Endodermal cell (in vitro differentiated cells): Measurements from ENCODE around the gene SPACDR. TPM values are rescaled to one million over a fixed set of nuclear protein-coding genes. Genes with fewer than 3 reads are reported as not detected.

Experiments used
- DNase-seq: peaks from one replicate; pipeline ENCODE4 v3.0.0-alpha.2; 2017
- H3K27ac ChIP-seq: 2 replicates; pipeline ENCODE4 v1.5.1; 2013; ENCODE audit warnings: mild to moderate bottlenecking, low read depth, low read length, moderate library complexity
- H3K27me3 ChIP-seq: 2 replicates; pipeline ENCODE4 v1.6.1; 2013; ENCODE audit warnings: mild to moderate bottlenecking, low read length, moderate library complexity; ENCODE audit not compliant: insufficient read depth, control insufficient read depth, poor library complexity, severe bottlenecking
- H3K36me3 ChIP-seq: 2 replicates; pipeline ENCODE4 v1.7.0; 2013; ENCODE audit warnings: mild to moderate bottlenecking, low read length, moderate library complexity; ENCODE audit not compliant: control insufficient read depth, insufficient read depth
- H3K4me1 ChIP-seq: one replicate; pipeline ENCODE4 v1.7.0; 2013; ENCODE audit warnings: low read length; ENCODE audit not compliant: control insufficient read depth, insufficient read depth
- H3K4me3 ChIP-seq: 2 replicates; pipeline ENCODE4 v1.5.1; 2013; ENCODE audit warnings: mild to moderate bottlenecking, low read length, moderate library complexity
- H3K9ac ChIP-seq: 2 replicates; pipeline ENCODE4 v1.6.1; 2013; ENCODE audit warnings: mild to moderate bottlenecking, low read length, moderate library complexity; ENCODE audit not compliant: poor library complexity, severe bottlenecking; ENCODE audit errors: extremely low read depth
- H3K9me3 ChIP-seq: 2 replicates; pipeline ENCODE4 v1.6.1; 2013; ENCODE audit warnings: mild to moderate bottlenecking, low read length, moderate library complexity; ENCODE audit not compliant: control insufficient read depth
- H3K27ac Mint-ChIP-seq: 2 replicates; pipeline ENCODE4 v1.8.0; 2020; ENCODE audit warnings: mixed read lengths
- H3K27me3 Mint-ChIP-seq: 2 replicates; pipeline ENCODE4 v1.8.0; 2021; ENCODE audit warnings: mild to moderate bottlenecking, mixed read lengths; ENCODE audit not compliant: insufficient read depth
- H3K36me3 Mint-ChIP-seq: 2 replicates; pipeline ENCODE4 v1.8.0; 2020; ENCODE audit warnings: low read depth, mixed read lengths
- H3K4me1 Mint-ChIP-seq: 2 replicates; pipeline ENCODE4 v1.8.0; 2020; ENCODE audit warnings: mixed read lengths
- H3K4me3 Mint-ChIP-seq: 2 replicates; pipeline ENCODE4 v1.8.0; 2020; ENCODE audit warnings: mild to moderate bottlenecking, moderate library complexity, mixed read lengths
- H3K9me3 Mint-ChIP-seq: 2 replicates; pipeline ENCODE4 v1.8.0; 2020; ENCODE audit warnings: mild to moderate bottlenecking, mixed read lengths
- CTCF ChIP-seq: fragments of 200-600 bp; sonication (generic); conservative IDR thresholded peaks from 2 replicates; pipeline ENCODE4 v1.5.0; 2021; ENCODE audit warnings: antibody characterized with exemption, mild to moderate bottlenecking
- WGBS, 2 experiments: methylation state at CpG; one replicate each; pipeline versions ENCODE4 v1.1.5 to v1.1.7; 2013; ENCODE audit warnings: missing lambda C conversion rate in 2 of 2, mixed read lengths in 1 of 2; ENCODE audit not compliant: insufficient coverage in 1 of 2, insufficient read length in 1 of 2; 5-methylcytosine and 5-hydroxymethylcytosine counted together
- total RNA-seq, 2 donors: library from RNA; stranded (reverse); fragmentation: NEBNext Ultra II Directional in 1 of 2; extraction: Animal tissue kit (Norgen Biotek cat#: 25700) in 1 of 2; gene quantifications; 2 replicates in 1 of 2; 3 replicates in 1 of 2; pipeline ENCODE4 v1.2.1, GENCODE V29; 2021

SPACDR gene
- total RNA-seq, 2 donors from 2014 or later: 1.3 to 1.5 TPM

GRCh38 chr7:100428967-100429636 is 35.0 kb downstream of the SPACDR start:
- peaks cover 7% of the 10 kb centered on the region for H3K9me3 Mint-ChIP-seq
- H3K27ac ChIP-seq: peak overlapping the region; percentile 100
- peak; percentile 100 for DNase-seq
- peak; percentile 33 for TF ChIP-seq CTCF
- H3K9me3 ChIP-seq: no peaks in the 10 kb centered on the region
- H3K27me3 ChIP-seq: no peaks in the 10 kb centered on the region
- H3K4me3 ChIP-seq: peak overlapping the region; percentile 97
- H3K4me1 Mint-ChIP-seq: peaks cover 31% of the 10 kb centered on the region
- peak overlapping the region; percentile 94 for H3K9ac ChIP-seq
- peaks cover 16% of the 10 kb centered on the region for H3K27me3 Mint-ChIP-seq
- peak overlapping the region; percentile 89 for H3K4me3 Mint-ChIP-seq
- peaks cover 28% of the 10 kb centered on the region for H3K36me3 Mint-ChIP-seq
- 0% methylated on average over 15 to 40 of the region's 40 CpGs for WGBS, 2 experiments
- peaks cover 33% of the 10 kb centered on the region for H3K36me3 ChIP-seq
- peak overlapping the region; percentile 100 for H3K27ac Mint-ChIP-seq
- H3K4me1 ChIP-seq: peaks cover 24% of the 10 kb centered on the region

GRCh38 chr7:100428199-100428966 is 35.7 kb downstream of the SPACDR start, which contains the start of gene ZCWPW1:
ZCWPW1 (minus strand) TSS chr7:100428703; CDS start chr7:100420649, 8,054 bp downstream.
- peaks cover 24% of the 10 kb centered on the region for H3K4me1 Mint-ChIP-seq
- H3K27me3 Mint-ChIP-seq: peaks cover 16% of the 10 kb centered on the region
- H3K36me3 Mint-ChIP-seq: peaks cover 21% of the 10 kb centered on the region
- peak; percentile 97 for DNase-seq
- peak within 1 kb of the TSS; percentile 94 for H3K9ac ChIP-seq
- peak within 1 kb of the TSS; percentile 97 for H3K4me3 ChIP-seq
- H3K27me3 ChIP-seq: no peaks in the 10 kb centered on the region
- H3K36me3 ChIP-seq: peaks cover 26% of the 10 kb centered on the region
- peaks cover 18% of the 10 kb centered on the region for H3K4me1 ChIP-seq
- peak within 1 kb of the TSS; percentile 100 for H3K27ac Mint-ChIP-seq
- no peak for TF ChIP-seq CTCF
- peak within 1 kb of the TSS; percentile 89 for H3K4me3 Mint-ChIP-seq
- peak within 1 kb of the TSS; percentile 100 for H3K27ac ChIP-seq
- WGBS, 2 experiments: 0 to 1% methylated on average over 39 to 66 of the region's 66 CpGs
- no peaks in the 10 kb centered on the region for H3K9me3 ChIP-seq
- H3K9me3 Mint-ChIP-seq: peaks cover 7% of the 10 kb centered on the region

GRCh38 chr7:100427762-100428198 is 36.3 kb downstream of the SPACDR start:
- 74 to 89% methylated on average over 9 to 16 of the region's 16 CpGs for WGBS, 2 experiments
- H3K4me3 Mint-ChIP-seq: peak overlapping the region; percentile 89
- no peak overlapping the region for H3K27ac Mint-ChIP-seq
- peaks cover 15% of the 10 kb centered on the region for H3K4me1 ChIP-seq
- peaks cover 15% of the 10 kb centered on the region for H3K36me3 Mint-ChIP-seq
- H3K27me3 ChIP-seq: no peaks in the 10 kb centered on the region
- no peak overlapping the region for H3K27ac ChIP-seq
- H3K36me3 ChIP-seq: peaks cover 20% of the 10 kb centered on the region
- H3K4me3 ChIP-seq: peak overlapping the region; percentile 97
- no peaks in the 10 kb centered on the region for H3K9me3 ChIP-seq
- peaks cover 19% of the 10 kb centered on the region for H3K4me1 Mint-ChIP-seq
- no peak for DNase-seq
- peaks cover 16% of the 10 kb centered on the region for H3K27me3 Mint-ChIP-seq
- no peak for TF ChIP-seq CTCF
- no peak overlapping the region for H3K9ac ChIP-seq
- peaks cover 7% of the 10 kb centered on the region for H3K9me3 Mint-ChIP-seq
